DND-41 (cell line): Measurements from ENCODE around the gene RASL10B.
A peak's percentile ranks its signal among the peaks of the same experiment; 100 is the strongest.

Source experiments
- ATAC-seq: fragments of 200-7000 bp; cut with Tn5 transposase; 3 replicates; pipeline ENCODE4 v1.9.1; 2021; ENCODE audit warnings: low read depth; ENCODE audit not compliant: insufficient read depth
- DNase-seq: peaks from one replicate; pipeline ENCODE4 v3.0.0-alpha.2; 2020
- H2AFZ ChIP-seq: 2 replicates; pipeline ENCODE4 v1.6.0; 2012; ENCODE audit warnings: low read depth, low read length
- H3K27ac ChIP-seq: 2 replicates; pipeline ENCODE4 v1.5.1; 2012; ENCODE audit warnings: low read length, inconsistent platforms
- H3K27me3 ChIP-seq: fragments of 200-600 bp; sonication (generic); 2 replicates; pipeline ENCODE4 v1.6.0; 2012; ENCODE audit warnings: low read length, mild to moderate bottlenecking, inconsistent platforms; ENCODE audit not compliant: insufficient read depth, poor library complexity
- H3K36me3 ChIP-seq: 2 replicates; pipeline ENCODE4 v1.5.1; 2012; ENCODE audit warnings: low read length, inconsistent platforms; ENCODE audit not compliant: insufficient read depth
- H3K4me1 ChIP-seq: 2 replicates; pipeline ENCODE4 v1.5.1; 2012; ENCODE audit warnings: mild to moderate bottlenecking, low read length; ENCODE audit not compliant: insufficient read depth
- H3K4me2 ChIP-seq: 2 replicates; pipeline ENCODE4 v1.6.0; 2012; ENCODE audit warnings: mild to moderate bottlenecking, moderate library complexity, low read length, inconsistent platforms; ENCODE audit not compliant: insufficient read depth
- H3K4me3 ChIP-seq, 2 experiments: fragments of 200-600 bp in 1 of 2; shearing (Covaris generic) in 1 of 2; 2 replicates each; pipeline ENCODE4 v1.5.1; 2012 to 2016; ENCODE audit warnings: inconsistent platforms in 2 of 2, low read length in 2 of 2, mild to moderate bottlenecking in 2 of 2, low read depth in 1 of 2, moderate library complexity in 1 of 2
- H3K79me2 ChIP-seq: 2 replicates; pipeline ENCODE4 v1.6.0; 2012; ENCODE audit warnings: low read length, inconsistent platforms; ENCODE audit not compliant: insufficient read depth
- H3K9ac ChIP-seq: 2 replicates; pipeline ENCODE4 v1.6.0; 2012; ENCODE audit warnings: low read depth, mild to moderate bottlenecking, inconsistent platforms, low read length, moderate library complexity
- H3K9me3 ChIP-seq: 2 replicates; pipeline ENCODE4 v1.5.1; 2012; ENCODE audit warnings: low read length, moderate library complexity, mild to moderate bottlenecking, inconsistent platforms; ENCODE audit not compliant: insufficient read depth, severe bottlenecking
- H4K20me1 ChIP-seq: 2 replicates; pipeline ENCODE4 v1.6.0; 2012; ENCODE audit warnings: low read length; ENCODE audit not compliant: insufficient read depth
- EZH2 ChIP-seq: IDR thresholded peaks from 3 replicates; pipeline ENCODE4 v1.6.1; 2012; ENCODE audit warnings: borderline replicate concordance, low read depth, mild to moderate bottlenecking, moderate library complexity, low read length, inconsistent platforms; ENCODE audit not compliant: severe bottlenecking
- TF ChIP-seq, protein P1 (sequence below): IDR thresholded peaks from 2 replicates; pipeline ENCODE4 v1.5.1; 2012; ENCODE audit warnings: borderline replicate concordance, low read length, moderate library complexity, mild to moderate bottlenecking; ENCODE audit not compliant: poor library complexity, severe bottlenecking; ENCODE audit errors: extremely low read depth

Gene RASL10B

DNA sequence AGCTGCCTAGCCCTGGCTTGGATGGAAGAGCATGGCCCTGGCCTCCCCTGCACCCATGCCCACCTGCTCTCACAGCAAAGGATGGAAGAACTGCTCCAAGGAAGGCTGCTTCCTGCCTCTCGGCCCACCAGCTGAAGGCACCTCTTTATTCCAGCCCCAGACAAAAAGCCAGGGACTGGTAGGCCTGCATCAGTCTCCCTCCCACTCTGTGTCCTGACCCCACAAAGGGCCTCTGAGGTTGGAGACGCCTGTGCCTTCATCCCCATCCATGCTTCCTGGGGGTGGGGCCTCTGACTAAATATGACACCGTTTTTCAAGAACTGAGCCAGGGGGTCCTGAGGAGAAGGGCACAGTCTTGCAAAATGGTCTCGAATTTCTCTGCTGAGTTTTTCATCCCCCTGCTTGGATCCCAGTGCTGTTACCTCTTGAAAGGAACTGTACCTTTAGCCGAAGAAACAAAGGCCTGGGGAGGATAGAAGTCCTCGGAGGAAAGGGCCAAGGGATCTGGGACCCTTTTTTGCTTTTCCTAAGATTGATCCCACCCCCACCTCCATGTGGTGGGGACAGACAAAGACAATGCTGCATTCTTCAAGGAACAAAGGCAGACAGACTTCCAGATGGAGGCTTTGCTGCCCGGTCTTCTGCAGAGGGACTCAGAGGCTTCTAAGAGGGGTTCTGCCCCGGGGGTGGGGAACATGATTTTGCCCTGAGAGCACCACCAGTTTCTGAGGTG, 34.5 kb downstream of the RASL10B start:
- H3K9me3 ChIP-seq = no peaks in the 10 kb centered on the region
- H3K27ac ChIP-seq = no peak overlapping the region
- H3K4me1 ChIP-seq = peaks cover 22% of the 10 kb centered on the region
- no peak overlapping the region for H3K9ac ChIP-seq
- H3K4me3 ChIP-seq = no peak overlapping the region
- peak overlapping the region; percentile 13; the same call in 1 of the 2 replicates for H2AFZ ChIP-seq
- DNase-seq (no peak), ATAC-seq (no peak)
- TF ChIP-seq, protein P1, sequence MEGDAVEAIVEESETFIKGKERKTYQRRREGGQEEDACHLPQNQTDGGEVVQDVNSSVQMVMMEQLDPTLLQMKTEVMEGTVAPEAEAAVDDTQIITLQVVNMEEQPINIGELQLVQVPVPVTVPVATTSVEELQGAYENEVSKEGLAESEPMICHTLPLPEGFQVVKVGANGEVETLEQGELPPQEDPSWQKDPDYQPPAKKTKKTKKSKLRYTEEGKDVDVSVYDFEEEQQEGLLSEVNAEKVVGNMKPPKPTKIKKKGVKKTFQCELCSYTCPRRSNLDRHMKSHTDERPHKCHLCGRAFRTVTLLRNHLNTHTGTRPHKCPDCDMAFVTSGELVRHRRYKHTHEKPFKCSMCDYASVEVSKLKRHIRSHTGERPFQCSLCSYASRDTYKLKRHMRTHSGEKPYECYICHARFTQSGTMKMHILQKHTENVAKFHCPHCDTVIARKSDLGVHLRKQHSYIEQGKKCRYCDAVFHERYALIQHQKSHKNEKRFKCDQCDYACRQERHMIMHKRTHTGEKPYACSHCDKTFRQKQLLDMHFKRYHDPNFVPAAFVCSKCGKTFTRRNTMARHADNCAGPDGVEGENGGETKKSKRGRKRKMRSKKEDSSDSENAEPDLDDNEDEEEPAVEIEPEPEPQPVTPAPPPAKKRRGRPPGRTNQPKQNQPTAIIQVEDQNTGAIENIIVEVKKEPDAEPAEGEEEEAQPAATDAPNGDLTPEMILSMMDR = no peak
- no peak for TF ChIP-seq EZH2
- H3K27me3 ChIP-seq = no peaks in the 10 kb centered on the region
- H4K20me1 ChIP-seq = peaks cover 3% of the 10 kb centered on the region; the same call in 1 of the 2 replicates
- H3K4me2 ChIP-seq = no peak overlapping the region
- no peaks in the 10 kb centered on the region for H3K79me2 ChIP-seq
- H3K36me3 ChIP-seq = no peaks in the 10 kb centered on the region

DNA sequence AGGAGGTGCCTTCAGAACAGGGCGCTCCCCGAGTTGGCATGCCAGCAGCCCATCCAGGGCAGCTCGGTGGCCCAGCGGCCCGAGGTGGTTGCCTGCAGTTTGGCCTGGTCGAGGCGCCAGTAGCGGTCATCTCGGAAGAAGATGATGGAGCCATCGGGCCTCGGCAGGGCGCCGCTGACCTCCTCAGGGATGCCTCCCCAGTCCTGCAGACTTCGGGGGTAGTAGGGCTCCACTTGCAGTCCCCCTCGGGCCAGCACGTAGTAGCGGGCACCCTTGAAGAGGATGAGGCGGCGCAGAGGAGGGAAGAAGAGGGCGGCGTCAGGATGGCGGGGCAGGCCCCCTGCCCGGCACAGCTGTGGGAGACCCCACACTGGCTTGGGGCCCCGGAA, 35.0 kb downstream of the RASL10B start:
- TF ChIP-seq, protein P1 = no peak
- TF ChIP-seq EZH2 = no peak
- Histone ChIP-seq H3K36me3 (no peaks in the 10 kb centered on the region), H3K4me3 (no peak overlapping the region), H3K4me1 (peaks cover 22% of the 10 kb centered on the region), H4K20me1 (peaks cover 3% of the 10 kb centered on the region; the same call in 1 of the 2 replicates), H3K27ac (no peak overlapping the region), H3K27me3 (no peaks in the 10 kb centered on the region), H3K9me3 (no peaks in the 10 kb centered on the region), H3K9ac (no peak overlapping the region), H3K4me2 (no peak overlapping the region), H2AFZ (no peak overlapping the region), H3K79me2 (no peaks in the 10 kb centered on the region)
- DNase-seq (no peak), ATAC-seq (no peak)

DNA sequence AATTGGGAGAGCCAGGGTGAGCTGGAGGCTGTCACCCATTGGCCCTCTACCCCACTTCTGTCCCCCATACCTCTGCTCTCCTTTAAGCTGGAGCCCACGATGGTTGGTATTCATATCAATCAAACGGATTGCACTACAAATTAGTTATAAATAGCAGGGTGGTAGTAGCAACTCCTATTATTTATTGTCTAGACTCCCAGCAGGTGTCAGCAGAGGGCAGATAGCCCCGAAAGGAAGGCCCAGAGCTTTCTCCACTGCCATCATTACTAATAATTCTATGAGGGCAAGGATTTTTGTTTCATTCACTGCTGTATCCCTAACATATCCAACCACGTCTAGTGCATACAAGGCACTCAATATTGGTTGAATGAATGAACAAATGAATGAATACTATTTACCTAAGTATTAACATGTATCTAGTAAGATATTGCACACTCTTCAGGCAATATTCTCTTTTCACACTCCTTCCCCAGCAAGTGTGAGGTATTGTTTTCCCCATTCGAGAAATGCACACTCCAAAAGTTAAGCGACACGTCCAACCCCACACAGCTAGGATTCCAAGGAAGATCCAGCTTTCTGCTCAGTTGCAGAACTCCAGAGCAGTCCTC, 35.6 kb downstream of the RASL10B start:
- H2AFZ ChIP-seq = no peak overlapping the region
- peaks cover 3% of the 10 kb centered on the region; the same call in 1 of the 2 replicates for H4K20me1 ChIP-seq
- no peaks in the 10 kb centered on the region for H3K9me3 ChIP-seq
- no peaks in the 10 kb centered on the region for H3K36me3 ChIP-seq
- H3K27me3 ChIP-seq = no peaks in the 10 kb centered on the region
- no peak overlapping the region for H3K4me3 ChIP-seq
- peak; percentile 37 for DNase-seq
- H3K79me2 ChIP-seq = no peaks in the 10 kb centered on the region
- no peak overlapping the region for H3K4me2 ChIP-seq
- ATAC-seq = no peak
- H3K9ac ChIP-seq = no peak overlapping the region
- H3K27ac ChIP-seq = no peak overlapping the region
- no peak for TF ChIP-seq EZH2
- TF ChIP-seq, protein P1 = peak; percentile 64
- H3K4me1 ChIP-seq = peaks cover 22% of the 10 kb centered on the region
